Stimulated activated naive B cell treated with anti-CD40 and anti-IgM and Interleukin-4, amounts not matched to agents 10 μg/mL and 1 μg/mL and 100 μg/mL, for 72 hours (primary cell): Measurements from ENCODE around the gene LRRN2.
A peak's percentile ranks its signal among the peaks of the same experiment; 100 is the strongest.
"Not testable (repeated sequence)": the region's sequence is repeated elsewhere in the genome, so short reads cannot be mapped to it uniquely, and the experiment has no call there.

Experiments used
- ATAC-seq, 2 donors: fragments of 150-1000 bp; cut with Tn5 transposase; replicated peaks; 2 replicates each; pipeline ENCODE4 v1.10.0; 2021; ENCODE audit warnings: moderate library complexity in 1 of 2
- DNase-seq: peaks from one replicate; pipeline ENCODE4 v3.0.0; 2021
- H3K27ac Mint-ChIP-seq: one replicate; pipeline ENCODE4 v1.8.0; 2022; ENCODE audit warnings: mild to moderate bottlenecking, mixed read lengths
- H3K27me3 Mint-ChIP-seq, 2 donors: one replicate each; pipeline ENCODE4 v1.8.0; 2022; ENCODE audit warnings: mixed read lengths in 2 of 2
- H3K36me3 Mint-ChIP-seq, 2 donors: one replicate each; pipeline ENCODE4 v1.8.0; 2022; ENCODE audit warnings: mixed read lengths in 2 of 2, mild to moderate bottlenecking in 1 of 2
- H3K4me1 Mint-ChIP-seq, 2 donors: one replicate each; pipeline ENCODE4 v1.8.0; 2022; ENCODE audit warnings: mixed read lengths in 2 of 2, mild to moderate bottlenecking in 1 of 2
- H3K4me3 Mint-ChIP-seq, 2 donors: one replicate each; pipeline ENCODE4 v1.8.0; 2022; ENCODE audit warnings: mild to moderate bottlenecking in 2 of 2, mixed read lengths in 2 of 2, moderate library complexity in 1 of 2
- H3K9me3 Mint-ChIP-seq, 2 donors: one replicate each; pipeline ENCODE4 v1.8.0; 2022; ENCODE audit warnings: mixed read lengths in 2 of 2, mild to moderate bottlenecking in 1 of 2

Gene LRRN2

GRCh38 chr1:204630132-204630905, 55.2 kb downstream of the LRRN2 start:
- peaks cover 0 to 4% of the 10 kb centered on the region in 2 donors for H3K4me1 Mint-ChIP-seq
- H3K36me3 Mint-ChIP-seq, result no peaks in the 10 kb centered on the region

GRCh38 chr1:204629459-204629858, 56.1 kb downstream of the LRRN2 start:
- ATAC-seq, H3K4me3 Mint-ChIP-seq, H3K27ac Mint-ChIP-seq, H3K4me1 Mint-ChIP-seq, DNase-seq, H3K36me3 Mint-ChIP-seq, H3K9me3 Mint-ChIP-seq: not testable (repeated sequence)
- peaks cover 19 to 22% of the 10 kb centered on the region in 2 donors for H3K27me3 Mint-ChIP-seq

More at GRCh38 chr1:204630132-204630905, 55.2 kb downstream of the LRRN2 start:
- ATAC-seq (no peak), DNase-seq (no peak)
- H3K4me3 Mint-ChIP-seq, result no peak overlapping the region
- H3K27me3 Mint-ChIP-seq, result peaks cover 21 to 22% of the 10 kb centered on the region in 2 donors
- no peak overlapping the region for H3K27ac Mint-ChIP-seq
- peaks cover 0 to 6% of the 10 kb centered on the region in 2 donors for H3K9me3 Mint-ChIP-seq

GRCh38 chr1:204628868-204629267, 56.7 kb downstream of the LRRN2 start:
- H3K4me3 Mint-ChIP-seq, result no peak overlapping the region
- H3K27ac Mint-ChIP-seq, result no peak overlapping the region
- DNase-seq, result no peak
- peaks cover 15 to 22% of the 10 kb centered on the region in 2 donors for H3K27me3 Mint-ChIP-seq
- H3K9me3 Mint-ChIP-seq, result peaks cover 0 to 6% of the 10 kb centered on the region in 2 donors
- ATAC-seq, result no peak
- peaks cover 0 to 4% of the 10 kb centered on the region in 2 donors for H3K4me1 Mint-ChIP-seq
- H3K36me3 Mint-ChIP-seq, result no peaks in the 10 kb centered on the region

DNA sequence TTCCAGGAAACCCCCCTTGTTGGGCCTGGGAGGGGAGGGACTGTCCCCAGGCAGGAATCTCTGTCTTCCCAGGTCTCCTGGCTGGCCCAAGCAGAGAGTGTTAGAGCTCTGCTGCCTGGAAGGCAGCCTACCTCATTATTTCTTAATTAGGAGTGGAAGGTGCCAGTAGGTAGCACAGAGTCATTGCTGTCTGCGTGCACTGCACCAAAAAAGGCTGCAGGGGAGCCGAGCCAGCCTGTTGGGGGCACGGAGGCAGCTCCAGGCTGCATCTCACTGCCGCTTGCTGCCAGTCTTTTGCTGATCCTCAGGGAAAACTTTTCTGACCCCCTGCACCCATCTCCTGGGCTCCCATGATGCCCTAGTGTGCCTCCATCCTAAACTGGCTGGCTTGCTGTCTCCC, 58.1 kb downstream of the LRRN2 start:
- Mint-ChIP-seq H3K4me3 (no peak overlapping the region), H3K36me3 (no peaks in the 10 kb centered on the region), H3K27ac (no peak overlapping the region), H3K9me3 (peaks cover 0 to 6% of the 10 kb centered on the region in 2 donors), H3K27me3 (peaks cover 15 to 22% of the 10 kb centered on the region in 2 donors), H3K4me1 (peaks cover 0 to 4% of the 10 kb centered on the region in 2 donors)
- DNase-seq, result no peak
- no peak for ATAC-seq

GRCh38 chr1:204626381-204626780, 59.2 kb downstream of the LRRN2 start:
- no peak overlapping the region for H3K4me3 Mint-ChIP-seq
- H3K4me1 Mint-ChIP-seq, result peaks cover 0 to 4% of the 10 kb centered on the region in 2 donors
- ATAC-seq (no peak), DNase-seq (no peak)
- H3K9me3 Mint-ChIP-seq, result peaks cover 0 to 6% of the 10 kb centered on the region in 2 donors
- no peaks in the 10 kb centered on the region for H3K36me3 Mint-ChIP-seq
- peaks cover 12 to 17% of the 10 kb centered on the region in 2 donors for H3K27me3 Mint-ChIP-seq
- no peak overlapping the region for H3K27ac Mint-ChIP-seq

GRCh38 chr1:204624631-204625216, 60.8 kb downstream of the LRRN2 start:
- ATAC-seq, result no peak
- DNase-seq, result no peak
- Mint-ChIP-seq H3K9me3 (peaks cover 0 to 6% of the 10 kb centered on the region in 2 donors), H3K27me3 (peaks cover 0 to 7% of the 10 kb centered on the region in 2 donors), H3K4me1 (peaks cover 0 to 4% of the 10 kb centered on the region in 2 donors), H3K4me3 (no peak overlapping the region), H3K27ac (no peak overlapping the region), H3K36me3 (no peaks in the 10 kb centered on the region)

- DNase-seq, result no peak
- no peaks in the 10 kb centered on the region for H3K36me3 Mint-ChIP-seq
- peak in 1 of 2 donors; percentile 52 for ATAC-seq
- H3K27me3 Mint-ChIP-seq, result no peaks in the 10 kb centered on the region
- no peak overlapping the region for H3K4me3 Mint-ChIP-seq
- peaks cover 0 to 4% of the 10 kb centered on the region in 2 donors for H3K4me1 Mint-ChIP-seq
- no peaks in the 10 kb centered on the region for H3K9me3 Mint-ChIP-seq
- no peak overlapping the region for H3K27ac Mint-ChIP-seq
Observed at GRCh38 chr1:204623894-204624361, 61.6 kb downstream of the LRRN2 start.

GRCh38 chr1:204623365-204623893, 62.1 kb downstream of the LRRN2 start:
- Mint-ChIP-seq H3K36me3 (no peaks in the 10 kb centered on the region), H3K4me1 (peaks cover 0 to 4% of the 10 kb centered on the region in 2 donors), H3K27me3 (no peaks in the 10 kb centered on the region), H3K4me3 (no peak overlapping the region), H3K27ac (no peak overlapping the region), H3K9me3 (no peaks in the 10 kb centered on the region)
- ATAC-seq, result no peak
- DNase-seq, result no peak

- H3K27me3 Mint-ChIP-seq, result no peaks in the 10 kb centered on the region
- no peaks in the 10 kb centered on the region for H3K9me3 Mint-ChIP-seq
- DNase-seq (no peak), ATAC-seq (no peak)
- peaks cover 0 to 4% of the 10 kb centered on the region in 2 donors for H3K4me1 Mint-ChIP-seq
- no peaks in the 10 kb centered on the region for H3K36me3 Mint-ChIP-seq
- H3K4me3 Mint-ChIP-seq, result no peak overlapping the region
- no peak overlapping the region for H3K27ac Mint-ChIP-seq
Observed at GRCh38 chr1:204621996-204622395, 63.5 kb downstream of the LRRN2 start.

GRCh38 chr1:204621396-204621795, 64.1 kb downstream of the LRRN2 start:
- Mint-ChIP-seq H3K27ac (no peak overlapping the region), H3K27me3 (no peaks in the 10 kb centered on the region), H3K4me3 (no peak overlapping the region), H3K9me3 (no peaks in the 10 kb centered on the region), H3K36me3 (peaks cover 0 to 3% of the 10 kb centered on the region in 2 donors), H3K4me1 (peaks cover 0 to 2% of the 10 kb centered on the region in 2 donors)
- ATAC-seq, result no peak
- DNase-seq, result no peak

DNA sequence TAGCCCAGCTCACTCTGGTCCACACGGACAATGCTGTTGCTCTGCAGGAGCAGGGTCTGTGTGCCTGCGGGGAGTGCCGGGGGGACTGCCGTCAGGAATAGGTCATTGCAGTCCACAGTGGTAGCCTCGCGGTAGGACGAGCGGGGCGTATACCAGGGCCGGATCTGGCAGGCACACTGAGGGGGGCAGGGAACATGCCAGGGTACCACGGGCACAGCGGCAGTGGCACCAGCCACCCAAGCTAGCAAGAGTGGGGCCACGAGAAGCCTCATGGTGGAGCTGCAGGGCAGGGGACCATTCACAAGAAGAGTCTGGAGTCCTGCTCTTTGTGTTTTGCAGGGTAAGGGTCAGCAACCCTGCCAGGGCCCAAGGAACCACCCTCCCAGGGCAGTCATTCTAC, 65.8 kb downstream of the LRRN2 start:
- Mint-ChIP-seq H3K36me3 (peaks cover 0 to 3% of the 10 kb centered on the region in 2 donors), H3K4me3 (no peak overlapping the region), H3K27me3 (no peaks in the 10 kb centered on the region), H3K9me3 (no peaks in the 10 kb centered on the region), H3K27ac (no peak overlapping the region), H3K4me1 (no peaks in the 10 kb centered on the region)
- ATAC-seq (no peak), DNase-seq (no peak)

- no peaks in the 10 kb centered on the region for H3K9me3 Mint-ChIP-seq
- H3K27ac Mint-ChIP-seq, result no peak overlapping the region
- ATAC-seq (no peak), DNase-seq (no peak)
- peaks cover 0 to 3% of the 10 kb centered on the region in 2 donors for H3K36me3 Mint-ChIP-seq
- H3K27me3 Mint-ChIP-seq, result no peaks in the 10 kb centered on the region
- H3K4me3 Mint-ChIP-seq, result no peak overlapping the region
- no peaks in the 10 kb centered on the region for H3K4me1 Mint-ChIP-seq
Observed at GRCh38 chr1:204618148-204618760, 67.3 kb downstream of the LRRN2 start.

GRCh38 chr1:204617256-204618147, 68.0 kb downstream of the LRRN2 start:
- DNase-seq (no peak), ATAC-seq (no peak)
- Mint-ChIP-seq H3K36me3 (peaks cover 0 to 3% of the 10 kb centered on the region in 2 donors), H3K9me3 (no peaks in the 10 kb centered on the region), H3K27ac (no peak overlapping the region), H3K4me1 (no peaks in the 10 kb centered on the region), H3K4me3 (no peak overlapping the region), H3K27me3 (no peaks in the 10 kb centered on the region)

- Mint-ChIP-seq H3K4me3 (no peak overlapping the region), H3K4me1 (no peaks in the 10 kb centered on the region), H3K27me3 (no peaks in the 10 kb centered on the region), H3K36me3 (peaks cover 0 to 3% of the 10 kb centered on the region in 2 donors), H3K27ac (no peak overlapping the region), H3K9me3 (no peaks in the 10 kb centered on the region)
- ATAC-seq, result no peak
- no peak for DNase-seq
Observed at GRCh38 chr1:204616641-204617040, 68.9 kb downstream of the LRRN2 start.
